ENCODE results near the gene PPP1R13B.

Gene PPP1R13B

GRCh38 chr14:103698380-103699260 lies 148.8 kb downstream of the PPP1R13B start:
- H3K27ac ChIP-seq (ENCODE audit: low read length) = no peak overlapping the region; the same call in 1 of the 2 replicates
- no peaks in the 10 kb centered on the region for H3K9me3 ChIP-seq (ENCODE audit: insufficient read depth, low read length)
- no peak overlapping the region for H3K9ac ChIP-seq (ENCODE audit: low read length)
- H3K79me2 ChIP-seq (ENCODE audit: low read length) = no peaks in the 10 kb centered on the region; the same call in 1 of the 2 replicates
- peaks cover 24% of the 10 kb centered on the region for H3K4me1 ChIP-seq (ENCODE audit: low read length)
- H3K27me3 ChIP-seq (ENCODE audit: low read depth, low read length) = no peaks in the 10 kb centered on the region
- H3K4me2 ChIP-seq (ENCODE audit: low read length) = no peak overlapping the region
- TF ChIP-seq, protein P1, sequence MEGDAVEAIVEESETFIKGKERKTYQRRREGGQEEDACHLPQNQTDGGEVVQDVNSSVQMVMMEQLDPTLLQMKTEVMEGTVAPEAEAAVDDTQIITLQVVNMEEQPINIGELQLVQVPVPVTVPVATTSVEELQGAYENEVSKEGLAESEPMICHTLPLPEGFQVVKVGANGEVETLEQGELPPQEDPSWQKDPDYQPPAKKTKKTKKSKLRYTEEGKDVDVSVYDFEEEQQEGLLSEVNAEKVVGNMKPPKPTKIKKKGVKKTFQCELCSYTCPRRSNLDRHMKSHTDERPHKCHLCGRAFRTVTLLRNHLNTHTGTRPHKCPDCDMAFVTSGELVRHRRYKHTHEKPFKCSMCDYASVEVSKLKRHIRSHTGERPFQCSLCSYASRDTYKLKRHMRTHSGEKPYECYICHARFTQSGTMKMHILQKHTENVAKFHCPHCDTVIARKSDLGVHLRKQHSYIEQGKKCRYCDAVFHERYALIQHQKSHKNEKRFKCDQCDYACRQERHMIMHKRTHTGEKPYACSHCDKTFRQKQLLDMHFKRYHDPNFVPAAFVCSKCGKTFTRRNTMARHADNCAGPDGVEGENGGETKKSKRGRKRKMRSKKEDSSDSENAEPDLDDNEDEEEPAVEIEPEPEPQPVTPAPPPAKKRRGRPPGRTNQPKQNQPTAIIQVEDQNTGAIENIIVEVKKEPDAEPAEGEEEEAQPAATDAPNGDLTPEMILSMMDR (IDR thresholded peaks at IDR 0.05; ENCODE audit: low read depth, low read length) = no peak
- no peak for TF ChIP-seq EZH2phosphoT487 (IDR thresholded peaks at IDR 0.05; ENCODE audit: low read depth)
- peaks cover 44% of the 10 kb centered on the region for H3K36me3 ChIP-seq (replicated peaks; ENCODE audit: low read depth, low read length)
- H3K4me3 ChIP-seq (ENCODE audit: low read length) = no peak overlapping the region
- no peak overlapping the region for H2AFZ ChIP-seq (ENCODE audit: low read depth, low read length)
- H4K20me1 ChIP-seq (ENCODE audit: insufficient read depth, low read length) = peaks cover 30% of the 10 kb centered on the region

- H3K79me2 ChIP-seq (ENCODE audit: low read length) = no peaks in the 10 kb centered on the region; the same call in 1 of the 2 replicates
- H3K9me3 ChIP-seq (ENCODE audit: insufficient read depth, low read length) = no peaks in the 10 kb centered on the region
- H3K4me3 ChIP-seq (ENCODE audit: low read length) = no peak overlapping the region
- no peak overlapping the region for H3K4me2 ChIP-seq (ENCODE audit: low read length)
- H3K27me3 ChIP-seq (ENCODE audit: low read depth, low read length) = no peaks in the 10 kb centered on the region
- H3K9ac ChIP-seq (ENCODE audit: low read length) = no peak overlapping the region
- H3K4me1 ChIP-seq (ENCODE audit: low read length) = peaks cover 23% of the 10 kb centered on the region
- H4K20me1 ChIP-seq (ENCODE audit: insufficient read depth, low read length) = peaks cover 30% of the 10 kb centered on the region
- peaks cover 41% of the 10 kb centered on the region for H3K36me3 ChIP-seq (replicated peaks; ENCODE audit: low read depth, low read length)
- TF ChIP-seq, protein P1 (IDR thresholded peaks at IDR 0.05; ENCODE audit: low read depth, low read length) = no peak
- no peak for TF ChIP-seq EZH2phosphoT487 (IDR thresholded peaks at IDR 0.05; ENCODE audit: low read depth)
- H3K27ac ChIP-seq (ENCODE audit: low read length) = no peak overlapping the region
- no peak overlapping the region for H2AFZ ChIP-seq (ENCODE audit: low read depth, low read length)
Measured at GRCh38 chr14:103697603-103698379, 149.6 kb downstream of the PPP1R13B start.

- Histone ChIP-seq H3K4me1 (ENCODE audit: low read length) (peaks cover 18% of the 10 kb centered on the region), H3K36me3 (replicated peaks; ENCODE audit: low read depth, low read length) (peaks cover 40% of the 10 kb centered on the region), H3K27ac (ENCODE audit: low read length) (no peak overlapping the region)
Measured at GRCh38 chr14:103697206-103697602, 150.2 kb downstream of the PPP1R13B start.

More at GRCh38 chr14:103697206-103697602, 150.2 kb downstream of the PPP1R13B start:
- Histone ChIP-seq H3K27me3 (ENCODE audit: low read depth, low read length) (no peaks in the 10 kb centered on the region), H3K9me3 (ENCODE audit: insufficient read depth, low read length) (no peaks in the 10 kb centered on the region), H3K79me2 (ENCODE audit: low read length) (no peaks in the 10 kb centered on the region; the same call in 1 of the 2 replicates), H3K9ac (ENCODE audit: low read length) (no peak overlapping the region), H3K4me3 (ENCODE audit: low read length) (no peak overlapping the region), H4K20me1 (ENCODE audit: insufficient read depth, low read length) (peaks cover 30% of the 10 kb centered on the region), H3K4me2 (ENCODE audit: low read length) (no peak overlapping the region), H2AFZ (ENCODE audit: low read depth, low read length) (no peak overlapping the region)
- TF ChIP-seq, protein P1 (IDR thresholded peaks at IDR 0.05; ENCODE audit: low read depth, low read length) = no peak
- TF ChIP-seq EZH2phosphoT487 (IDR thresholded peaks at IDR 0.05; ENCODE audit: low read depth) = no peak

Data from OCI-LY3 (cell line).